Right lobe of liver (tissue), 4 donors: ENCODE measurements around the gene IP6K3.

ENCODE experiments used
- POLR2A ChIP-seq: fragments of 450-650 bp; IDR thresholded peaks from one replicate; pipeline ENCODE4 v1.6.1; 2017; ENCODE audit warnings: antibody characterized with exemption, mild to moderate bottlenecking
- TF ChIP-seq, protein P1 (sequence below), 4 donors: fragments of 200-600 bp in 3 of 4; fragments of 450-650 bp in 1 of 4; IDR thresholded peaks; one replicate each; pipeline versions ENCODE4 v1.5.1 to v1.8.0; 2016 to 2022; ENCODE audit warnings: antibody characterized with exemption in 4 of 4, mild to moderate bottlenecking in 2 of 4
- donor health status: DM: no; HTN: no; CAD: no.
- donor health status: DM: no; HTN: no; CAD: no.
- donor health status: DM: no; HTN: yes; CAD: no.

GRCh38 chr6:33777398-33778388, 31.0 kb upstream of the IP6K3 start:
- TF ChIP-seq, protein P1, sequence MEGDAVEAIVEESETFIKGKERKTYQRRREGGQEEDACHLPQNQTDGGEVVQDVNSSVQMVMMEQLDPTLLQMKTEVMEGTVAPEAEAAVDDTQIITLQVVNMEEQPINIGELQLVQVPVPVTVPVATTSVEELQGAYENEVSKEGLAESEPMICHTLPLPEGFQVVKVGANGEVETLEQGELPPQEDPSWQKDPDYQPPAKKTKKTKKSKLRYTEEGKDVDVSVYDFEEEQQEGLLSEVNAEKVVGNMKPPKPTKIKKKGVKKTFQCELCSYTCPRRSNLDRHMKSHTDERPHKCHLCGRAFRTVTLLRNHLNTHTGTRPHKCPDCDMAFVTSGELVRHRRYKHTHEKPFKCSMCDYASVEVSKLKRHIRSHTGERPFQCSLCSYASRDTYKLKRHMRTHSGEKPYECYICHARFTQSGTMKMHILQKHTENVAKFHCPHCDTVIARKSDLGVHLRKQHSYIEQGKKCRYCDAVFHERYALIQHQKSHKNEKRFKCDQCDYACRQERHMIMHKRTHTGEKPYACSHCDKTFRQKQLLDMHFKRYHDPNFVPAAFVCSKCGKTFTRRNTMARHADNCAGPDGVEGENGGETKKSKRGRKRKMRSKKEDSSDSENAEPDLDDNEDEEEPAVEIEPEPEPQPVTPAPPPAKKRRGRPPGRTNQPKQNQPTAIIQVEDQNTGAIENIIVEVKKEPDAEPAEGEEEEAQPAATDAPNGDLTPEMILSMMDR (IDR thresholded peaks at IDR 0.05): no peak
- TF ChIP-seq POLR2A: no peak
